ENCODE results near the gene PHLDB1. TPM values are rescaled to one million over a fixed set of nuclear protein-coding genes. Genes with fewer than 3 reads are reported as not detected.
A peak's percentile ranks its signal among the peaks of the same experiment; 100 is the strongest.

The PHLDB1 gene
- total RNA-seq, 1 experiment from 2014 or later: 36.2 TPM

DNA sequence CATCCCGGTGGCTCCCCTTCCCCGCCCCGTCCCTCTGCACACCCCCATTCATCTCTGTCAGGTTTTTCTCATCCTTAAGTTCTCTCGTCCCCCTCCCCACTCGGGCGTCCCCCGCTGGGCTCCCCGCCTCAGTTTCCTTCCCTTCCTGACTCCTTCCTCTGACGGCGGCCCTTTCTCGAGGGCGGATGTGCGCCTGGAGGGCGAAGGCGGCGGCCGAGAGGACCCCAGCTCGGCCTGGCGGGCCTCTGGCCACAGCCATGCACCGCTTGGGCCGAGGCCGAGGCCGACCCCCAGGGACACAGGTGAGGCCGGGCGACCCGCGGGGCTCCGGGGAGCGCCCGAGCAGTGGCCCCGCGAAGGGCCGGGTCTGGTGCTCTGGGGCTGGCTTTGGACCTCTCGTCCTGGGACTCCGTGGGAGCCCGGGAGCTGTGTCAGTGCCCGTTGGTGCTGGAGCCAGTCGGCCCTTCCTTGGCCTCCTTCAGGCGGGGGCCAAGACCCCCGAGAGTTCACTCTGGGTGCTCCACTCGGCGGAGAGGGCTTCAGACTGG lies 2.9 kb downstream of the PHLDB1 start:
- H3K9me3 ChIP-seq (ENCODE audit: control insufficient read depth in 1 of 2, insufficient read depth in 1 of 2, low read depth in 1 of 2, low read length in 2 of 2): no peaks in the 10 kb centered on the region
- no peaks in the 10 kb centered on the region for H4K20me1 ChIP-seq (ENCODE audit: insufficient read depth)
- no peaks in the 10 kb centered on the region for H3K36me3 ChIP-seq (ENCODE audit: control insufficient read depth in 1 of 2, insufficient read depth in 2 of 2, low read length in 2 of 2)
- H3K27me3 ChIP-seq (ENCODE audit: insufficient read depth, low read length): no peaks in the 10 kb centered on the region
- ChIA-PET CTCF (interaction anchor here (0.7 to 1.8 kb wide), 2 partner anchors 8 to 11 kb away, joined by 3 to 7 read pairs; no protein-coding TSS in a partner anchor), RAD21 (ENCODE audit: low non-redundant PET in 1 of 2, low total read pairs in 2 of 2, uncharacterized antibody in 2 of 2, unreplicated experiment in 2 of 2) (no interaction called here), POLR2A (interaction anchor here (1.1 kb wide), 1 partner anchor 11 kb away, joined by 3 read pairs; no protein-coding TSS in a partner anchor)
- DNase-seq (ENCODE audit: low read depth, low spot score) (no peak), ATAC-seq (no peak)
- TF ChIP-seq ELF1 (IDR thresholded peaks at IDR 0.05; ENCODE audit: borderline replicate concordance, low read depth): no peak
- TF ChIP-seq, protein P1, sequence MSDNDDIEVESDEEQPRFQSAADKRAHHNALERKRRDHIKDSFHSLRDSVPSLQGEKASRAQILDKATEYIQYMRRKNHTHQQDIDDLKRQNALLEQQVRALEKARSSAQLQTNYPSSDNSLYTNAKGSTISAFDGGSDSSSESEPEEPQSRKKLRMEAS (IDR thresholded peaks at IDR 0.05): no peak
- no peak for TF ChIP-seq EZH2 (IDR thresholded peaks at IDR 0.05)
- TF ChIP-seq EGR1 (IDR thresholded peaks at IDR 0.05; ENCODE audit: low read depth): no peak
- no peak for TF ChIP-seq ZFX (IDR thresholded peaks at IDR 0.05)
- TF ChIP-seq CBX3 (IDR thresholded peaks at IDR 0.05; ENCODE audit: low read depth): no peak
- no peak for TF ChIP-seq YY1 (IDR thresholded peaks at IDR 0.05; ENCODE audit: extremely low read depth, insufficient replicate concordance, low read depth, low read length)
- TF ChIP-seq SIN3A (IDR thresholded peaks at IDR 0.05; ENCODE audit: low read depth): no peak
- TF ChIP-seq POLR2A (IDR thresholded peaks at IDR 0.05; ENCODE audit: borderline replicate concordance, extremely low read depth, insufficient read depth, insufficient read length): no peak
- no peak for TF ChIP-seq CEBPB (IDR thresholded peaks at IDR 0.05; ENCODE audit: low read depth)
- TF ChIP-seq, protein P2, sequence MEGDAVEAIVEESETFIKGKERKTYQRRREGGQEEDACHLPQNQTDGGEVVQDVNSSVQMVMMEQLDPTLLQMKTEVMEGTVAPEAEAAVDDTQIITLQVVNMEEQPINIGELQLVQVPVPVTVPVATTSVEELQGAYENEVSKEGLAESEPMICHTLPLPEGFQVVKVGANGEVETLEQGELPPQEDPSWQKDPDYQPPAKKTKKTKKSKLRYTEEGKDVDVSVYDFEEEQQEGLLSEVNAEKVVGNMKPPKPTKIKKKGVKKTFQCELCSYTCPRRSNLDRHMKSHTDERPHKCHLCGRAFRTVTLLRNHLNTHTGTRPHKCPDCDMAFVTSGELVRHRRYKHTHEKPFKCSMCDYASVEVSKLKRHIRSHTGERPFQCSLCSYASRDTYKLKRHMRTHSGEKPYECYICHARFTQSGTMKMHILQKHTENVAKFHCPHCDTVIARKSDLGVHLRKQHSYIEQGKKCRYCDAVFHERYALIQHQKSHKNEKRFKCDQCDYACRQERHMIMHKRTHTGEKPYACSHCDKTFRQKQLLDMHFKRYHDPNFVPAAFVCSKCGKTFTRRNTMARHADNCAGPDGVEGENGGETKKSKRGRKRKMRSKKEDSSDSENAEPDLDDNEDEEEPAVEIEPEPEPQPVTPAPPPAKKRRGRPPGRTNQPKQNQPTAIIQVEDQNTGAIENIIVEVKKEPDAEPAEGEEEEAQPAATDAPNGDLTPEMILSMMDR (IDR thresholded peaks at IDR 0.05 in 2 of 3, conservative IDR thresholded peaks at IDR 0.05 in 1 of 3; ENCODE audit: borderline replicate concordance in 1 of 3, insufficient read depth in 1 of 3, low read depth in 2 of 3, low read length in 2 of 3): no peak
- no peak for TF ChIP-seq FOSL1 (IDR thresholded peaks at IDR 0.05; ENCODE audit: low read depth)
- no peak for TF ChIP-seq EZH2phosphoT487 (IDR thresholded peaks at IDR 0.05; ENCODE audit: borderline replicate concordance)
- no peak for TF ChIP-seq SRF (IDR thresholded peaks at IDR 0.05; ENCODE audit: low read depth)
- TF ChIP-seq, protein P3, sequence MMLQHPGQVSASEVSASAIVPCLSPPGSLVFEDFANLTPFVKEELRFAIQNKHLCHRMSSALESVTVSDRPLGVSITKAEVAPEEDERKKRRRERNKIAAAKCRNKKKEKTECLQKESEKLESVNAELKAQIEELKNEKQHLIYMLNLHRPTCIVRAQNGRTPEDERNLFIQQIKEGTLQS (IDR thresholded peaks at IDR 0.05): no peak
- TF ChIP-seq SP1 (IDR thresholded peaks at IDR 0.05; ENCODE audit: low read depth): no peak
- no peak for TF ChIP-seq ZNF274 (IDR thresholded peaks at IDR 0.05; ENCODE audit: low read depth, low read length)
- TF ChIP-seq POLR2AphosphoS5 (IDR thresholded peaks at IDR 0.05; ENCODE audit: low read depth, low read length): no peak
- TF ChIP-seq, protein P4, sequence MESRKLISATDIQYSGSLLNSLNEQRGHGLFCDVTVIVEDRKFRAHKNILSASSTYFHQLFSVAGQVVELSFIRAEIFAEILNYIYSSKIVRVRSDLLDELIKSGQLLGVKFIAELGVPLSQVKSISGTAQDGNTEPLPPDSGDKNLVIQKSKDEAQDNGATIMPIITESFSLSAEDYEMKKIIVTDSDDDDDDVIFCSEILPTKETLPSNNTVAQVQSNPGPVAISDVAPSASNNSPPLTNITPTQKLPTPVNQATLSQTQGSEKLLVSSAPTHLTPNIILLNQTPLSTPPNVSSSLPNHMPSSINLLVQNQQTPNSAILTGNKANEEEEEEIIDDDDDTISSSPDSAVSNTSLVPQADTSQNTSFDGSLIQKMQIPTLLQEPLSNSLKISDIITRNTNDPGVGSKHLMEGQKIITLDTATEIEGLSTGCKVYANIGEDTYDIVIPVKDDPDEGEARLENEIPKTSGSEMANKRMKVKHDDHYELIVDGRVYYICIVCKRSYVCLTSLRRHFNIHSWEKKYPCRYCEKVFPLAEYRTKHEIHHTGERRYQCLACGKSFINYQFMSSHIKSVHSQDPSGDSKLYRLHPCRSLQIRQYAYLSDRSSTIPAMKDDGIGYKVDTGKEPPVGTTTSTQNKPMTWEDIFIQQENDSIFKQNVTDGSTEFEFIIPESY (IDR thresholded peaks at IDR 0.05; ENCODE audit: extremely low read depth, insufficient replicate concordance, low read length): no peak
- no peak overlapping the region for H2AFZ ChIP-seq (ENCODE audit: low read depth, low read length, poor library complexity, severe bottlenecking)
- H3K9me2 ChIP-seq (ENCODE audit: insufficient read depth): no peaks in the 10 kb centered on the region
- no peak overlapping the region for H3K9ac ChIP-seq (ENCODE audit: low read length)
- H3K27ac ChIP-seq (ENCODE audit: low read depth, low read length): no peak overlapping the region
- H3K79me2 ChIP-seq (ENCODE audit: insufficient read depth, low read length): no peaks in the 10 kb centered on the region
- peak overlapping the region; percentile 42; the same call in 1 of the 2 replicates for H3K4me2 ChIP-seq (ENCODE audit: low read length)
- no TSS peak for BruUV-seq (replicated peaks)
- peaks cover 12 to 40% of the 10 kb centered on the region in 2 experiments; a peak in 3 of 4 replicates for H3K4me1 ChIP-seq (ENCODE audit: control insufficient read depth in 1 of 2, insufficient read depth in 2 of 2, low read length in 2 of 2)
- intact Hi-C loops (cut with micrococcal nuclease): loop anchor here (5.0 kb wide), 1 partner anchor 463 kb away; no protein-coding TSS in a partner anchor
- H3K4me3 ChIP-seq (replicated peaks in 1 of 2; ENCODE audit: low read depth in 1 of 2, low read length in 2 of 2): no peak overlapping the region

All from HCT116 (cell line).